ENCODE data around the gene DOCK2.

- no peak for TF ChIP-seq CTCF (IDR thresholded peaks at IDR 0.05)
- TF ChIP-seq EZH2 (IDR thresholded peaks at IDR 0.05), result no peak
- no peak for TF ChIP-seq EZH2phosphoT487 (IDR thresholded peaks at IDR 0.05)
Measured at GRCh38 chr5:169840405-169840804, 203.3 kb downstream of the DOCK2 start.

Data from neural progenitor cell (in vitro differentiated cells).